Measurements from ENCODE around the gene KCNJ6. TPM values are rescaled to one million over a fixed set of nuclear protein-coding genes. Genes with fewer than 3 reads are reported as not detected.

KCNJ6 gene
- total RNA-seq, 1 experiment from 2014 or later, result not detected

DNA sequence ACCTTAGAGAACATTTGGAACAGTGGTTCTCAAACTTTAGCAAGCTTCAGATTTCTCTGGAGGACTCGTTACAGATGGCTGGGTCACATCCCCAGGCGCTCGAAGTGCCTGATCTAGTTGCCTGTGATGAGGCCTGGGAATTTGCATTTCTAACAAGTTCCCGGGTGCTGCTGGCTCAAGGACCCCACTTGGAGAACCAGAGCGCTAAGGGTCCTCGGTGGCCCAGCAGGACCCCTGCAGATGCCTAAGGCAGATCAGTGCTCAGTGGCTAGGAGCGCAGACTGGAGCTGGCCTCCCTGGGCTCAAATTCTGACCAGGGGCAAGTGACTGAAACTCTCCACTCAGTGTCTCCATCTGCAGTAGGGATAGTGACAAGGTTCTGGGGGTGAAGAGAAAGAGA lies 341.5 kb downstream of the KCNJ6 start:
- DNase-seq (ENCODE audit: low read depth, low spot score), result no peak
- H3K27me3 ChIP-seq (ENCODE audit: insufficient read depth, low read length), result no peaks in the 10 kb centered on the region
- H4K20me1 ChIP-seq (ENCODE audit: insufficient read depth), result no peaks in the 10 kb centered on the region
- no peak for ATAC-seq
- ChIA-PET CTCF (no interaction called here), RAD21 (ENCODE audit: low non-redundant PET in 1 of 2, low total read pairs in 2 of 2, uncharacterized antibody in 2 of 2, unreplicated experiment in 2 of 2) (no interaction called here), POLR2A (interaction anchor here (0.9 kb wide), 1 partner anchor 11 kb away, joined by 3 read pairs; no protein-coding TSS in a partner anchor)
- no TSS peak for BruUV-seq (replicated peaks)
- no peak overlapping the region for H3K4me3 ChIP-seq (replicated peaks in 1 of 2; ENCODE audit: low read depth in 1 of 2, low read length in 2 of 2)
- H3K4me1 ChIP-seq (ENCODE audit: control insufficient read depth in 1 of 2, insufficient read depth in 2 of 2, low read length in 2 of 2), result no peaks in the 10 kb centered on the region
- no peak overlapping the region for H3K27ac ChIP-seq (ENCODE audit: low read depth, low read length)
- no peak overlapping the region for H3K4me2 ChIP-seq (ENCODE audit: low read length)
- no peak for TF ChIP-seq ELF1 (IDR thresholded peaks at IDR 0.05; ENCODE audit: borderline replicate concordance, low read depth)
- no peak for TF ChIP-seq SIN3A (IDR thresholded peaks at IDR 0.05; ENCODE audit: low read depth)
- TF ChIP-seq, protein P1, sequence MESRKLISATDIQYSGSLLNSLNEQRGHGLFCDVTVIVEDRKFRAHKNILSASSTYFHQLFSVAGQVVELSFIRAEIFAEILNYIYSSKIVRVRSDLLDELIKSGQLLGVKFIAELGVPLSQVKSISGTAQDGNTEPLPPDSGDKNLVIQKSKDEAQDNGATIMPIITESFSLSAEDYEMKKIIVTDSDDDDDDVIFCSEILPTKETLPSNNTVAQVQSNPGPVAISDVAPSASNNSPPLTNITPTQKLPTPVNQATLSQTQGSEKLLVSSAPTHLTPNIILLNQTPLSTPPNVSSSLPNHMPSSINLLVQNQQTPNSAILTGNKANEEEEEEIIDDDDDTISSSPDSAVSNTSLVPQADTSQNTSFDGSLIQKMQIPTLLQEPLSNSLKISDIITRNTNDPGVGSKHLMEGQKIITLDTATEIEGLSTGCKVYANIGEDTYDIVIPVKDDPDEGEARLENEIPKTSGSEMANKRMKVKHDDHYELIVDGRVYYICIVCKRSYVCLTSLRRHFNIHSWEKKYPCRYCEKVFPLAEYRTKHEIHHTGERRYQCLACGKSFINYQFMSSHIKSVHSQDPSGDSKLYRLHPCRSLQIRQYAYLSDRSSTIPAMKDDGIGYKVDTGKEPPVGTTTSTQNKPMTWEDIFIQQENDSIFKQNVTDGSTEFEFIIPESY (IDR thresholded peaks at IDR 0.05; ENCODE audit: extremely low read depth, insufficient replicate concordance, low read length), result no peak
- no peak for TF ChIP-seq REST (IDR thresholded peaks at IDR 0.05; ENCODE audit: low read depth)
- no peak for TF ChIP-seq CEBPB (IDR thresholded peaks at IDR 0.05; ENCODE audit: low read depth)
- TF ChIP-seq FOSL1 (IDR thresholded peaks at IDR 0.05; ENCODE audit: low read depth), result no peak
- TF ChIP-seq TCF7L2 (IDR thresholded peaks at IDR 0.05; ENCODE audit: borderline replicate concordance, extremely low read depth, insufficient read depth, insufficient read length), result no peak
- TF ChIP-seq ZFX (IDR thresholded peaks at IDR 0.05), result no peak
- TF ChIP-seq SRF (IDR thresholded peaks at IDR 0.05; ENCODE audit: low read depth), result no peak
- TF ChIP-seq EZH2 (IDR thresholded peaks at IDR 0.05), result no peak
- no peak for TF ChIP-seq ZNF274 (IDR thresholded peaks at IDR 0.05; ENCODE audit: low read depth, low read length)
- H3K36me3 ChIP-seq (ENCODE audit: control insufficient read depth in 1 of 2, insufficient read depth in 2 of 2, low read length in 2 of 2), result no peaks in the 10 kb centered on the region
- H3K79me2 ChIP-seq (ENCODE audit: insufficient read depth, low read length), result no peaks in the 10 kb centered on the region
- no peak overlapping the region for H3K9ac ChIP-seq (ENCODE audit: low read length)
- peaks cover 5 to 10% of the 10 kb centered on the region in 2 experiments; a peak in 1 of 4 replicates for H3K9me3 ChIP-seq (ENCODE audit: control insufficient read depth in 1 of 2, insufficient read depth in 1 of 2, low read depth in 1 of 2, low read length in 2 of 2)
- no peak overlapping the region for H2AFZ ChIP-seq (ENCODE audit: low read depth, low read length, poor library complexity, severe bottlenecking)
- intact Hi-C loops (cut with micrococcal nuclease), result no loop called here
- no peaks in the 10 kb centered on the region for H3K9me2 ChIP-seq (ENCODE audit: insufficient read depth)

Measured in HCT116 (cell line).